ENCODE measurements around the gene CFAP73. TPM values are rescaled to one million over a fixed set of nuclear protein-coding genes. Genes with fewer than 3 reads are reported as not detected.
"Not testable (repeated sequence)": the region's sequence is repeated elsewhere in the genome, so short reads cannot be mapped to it uniquely, and the experiment has no call there.

CFAP73 gene
- total RNA-seq, 1 donor from 2014 or later = not detected

GRCh38 chr12:113136128-113136989 lies 13.2 kb upstream of the CFAP73 start:
- no peak for TF ChIP-seq CTCF (IDR thresholded peaks at IDR 0.05; ENCODE audit: insufficient read depth, low read length, poor library complexity, severe bottlenecking)
- no peak for DNase-seq (ENCODE audit: low read depth)
- Histone ChIP-seq H3K4me3 (ENCODE audit: low read depth, low read length) (no peak overlapping the region), H3K27me3 (ENCODE audit: control insufficient read depth, insufficient read depth, low read length) (no peaks in the 10 kb centered on the region), H3K36me3 (ENCODE audit: control insufficient read depth, insufficient read depth, low read length) (no peaks in the 10 kb centered on the region)

GRCh38 chr12:113136990-113137511 lies 12.5 kb upstream of the CFAP73 start:
- DNase-seq (ENCODE audit: low read depth) = no peak
- H3K27me3 ChIP-seq (ENCODE audit: control insufficient read depth, insufficient read depth, low read length) = no peaks in the 10 kb centered on the region
- no peak for TF ChIP-seq CTCF (IDR thresholded peaks at IDR 0.05; ENCODE audit: insufficient read depth, low read length, poor library complexity, severe bottlenecking)

GRCh38 chr12:113137861-113138783 lies 11.4 kb upstream of the CFAP73 start:
- no peak for DNase-seq (ENCODE audit: low read depth)
- TF ChIP-seq CTCF (IDR thresholded peaks at IDR 0.05; ENCODE audit: insufficient read depth, low read length, poor library complexity, severe bottlenecking) = no peak
- H3K4me3 ChIP-seq (ENCODE audit: low read depth, low read length) = no peak overlapping the region
- H3K36me3 ChIP-seq (ENCODE audit: control insufficient read depth, insufficient read depth, low read length) = no peaks in the 10 kb centered on the region
- no peaks in the 10 kb centered on the region for H3K27me3 ChIP-seq (ENCODE audit: control insufficient read depth, insufficient read depth, low read length)

More at GRCh38 chr12:113136990-113137511, 12.5 kb upstream of the CFAP73 start:
- H3K4me3 ChIP-seq (ENCODE audit: low read depth, low read length) = no peak overlapping the region
- no peaks in the 10 kb centered on the region for H3K36me3 ChIP-seq (ENCODE audit: control insufficient read depth, insufficient read depth, low read length)

- H3K27me3 ChIP-seq (ENCODE audit: control insufficient read depth, insufficient read depth, low read length) = no peaks in the 10 kb centered on the region
- DNase-seq (ENCODE audit: low read depth) = no peak
Measured at GRCh38 chr12:113138826-113139225, 10.7 kb upstream of the CFAP73 start.

GRCh38 chr12:113140706-113141105 lies 8.8 kb upstream of the CFAP73 start:
- no peak for TF ChIP-seq CTCF (IDR thresholded peaks at IDR 0.05; ENCODE audit: insufficient read depth, low read length, poor library complexity, severe bottlenecking)
- no peak overlapping the region for H3K4me3 ChIP-seq (ENCODE audit: low read depth, low read length)

More at GRCh38 chr12:113138826-113139225, 10.7 kb upstream of the CFAP73 start:
- Histone ChIP-seq H3K36me3 (ENCODE audit: control insufficient read depth, insufficient read depth, low read length) (no peaks in the 10 kb centered on the region), H3K4me3 (ENCODE audit: low read depth, low read length) (no peak overlapping the region)
- no peak for TF ChIP-seq CTCF (IDR thresholded peaks at IDR 0.05; ENCODE audit: insufficient read depth, low read length, poor library complexity, severe bottlenecking)

GRCh38 chr12:113141716-113142115 lies 7.8 kb upstream of the CFAP73 start:
- not testable (repeated sequence) for H3K36me3 ChIP-seq (ENCODE audit: control insufficient read depth, insufficient read depth, low read length); H3K27me3 ChIP-seq (ENCODE audit: control insufficient read depth, insufficient read depth, low read length); DNase-seq (ENCODE audit: low read depth); H3K4me3 ChIP-seq (ENCODE audit: low read depth, low read length)

More at GRCh38 chr12:113140706-113141105, 8.8 kb upstream of the CFAP73 start:
- no peak for DNase-seq (ENCODE audit: low read depth)
- H3K36me3 ChIP-seq (ENCODE audit: control insufficient read depth, insufficient read depth, low read length) = no peaks in the 10 kb centered on the region
- no peaks in the 10 kb centered on the region for H3K27me3 ChIP-seq (ENCODE audit: control insufficient read depth, insufficient read depth, low read length)
